OCI-LY3 (cell line): Measurements from ENCODE around the gene TSPAN3.

Experiments
- EZH2phosphoT487 ChIP-seq: fragments of 200-600 bp; shearing (Covaris generic); IDR thresholded peaks from 2 replicates; pipeline ENCODE4 v1.6.1; 2018; ENCODE audit warnings: antibody characterized with exemption, mixed run types, low read depth
- TF ChIP-seq, protein P1 (sequence below): fragments of 200-600, 300-600 bp; sonication (generic); IDR thresholded peaks from 2 replicates; pipeline ENCODE4 v1.5.1; 2014; ENCODE audit warnings: antibody characterized with exemption, low read length, low read depth

DNA sequence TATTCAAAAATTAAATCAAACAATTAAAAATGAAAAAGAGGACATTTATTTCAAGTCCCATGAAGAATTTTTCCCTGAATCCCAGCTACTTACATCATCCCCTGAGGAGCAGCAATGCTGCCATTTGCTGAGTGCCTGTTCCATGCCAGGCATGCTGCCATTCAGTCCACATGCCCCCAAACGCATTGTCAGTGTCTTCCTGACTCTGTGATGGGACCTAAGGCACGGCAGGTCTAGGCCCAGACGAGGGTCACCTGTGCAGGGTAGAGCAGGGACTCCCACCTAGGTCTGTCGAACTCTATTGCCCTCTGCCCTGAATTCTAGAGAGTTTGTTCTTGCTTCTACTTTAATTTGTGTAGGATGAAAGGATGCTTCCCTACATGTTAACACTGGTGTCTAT lies 68.9 kb downstream of the TSPAN3 start:
- TF ChIP-seq EZH2phosphoT487 = no peak
- TF ChIP-seq, protein P1, sequence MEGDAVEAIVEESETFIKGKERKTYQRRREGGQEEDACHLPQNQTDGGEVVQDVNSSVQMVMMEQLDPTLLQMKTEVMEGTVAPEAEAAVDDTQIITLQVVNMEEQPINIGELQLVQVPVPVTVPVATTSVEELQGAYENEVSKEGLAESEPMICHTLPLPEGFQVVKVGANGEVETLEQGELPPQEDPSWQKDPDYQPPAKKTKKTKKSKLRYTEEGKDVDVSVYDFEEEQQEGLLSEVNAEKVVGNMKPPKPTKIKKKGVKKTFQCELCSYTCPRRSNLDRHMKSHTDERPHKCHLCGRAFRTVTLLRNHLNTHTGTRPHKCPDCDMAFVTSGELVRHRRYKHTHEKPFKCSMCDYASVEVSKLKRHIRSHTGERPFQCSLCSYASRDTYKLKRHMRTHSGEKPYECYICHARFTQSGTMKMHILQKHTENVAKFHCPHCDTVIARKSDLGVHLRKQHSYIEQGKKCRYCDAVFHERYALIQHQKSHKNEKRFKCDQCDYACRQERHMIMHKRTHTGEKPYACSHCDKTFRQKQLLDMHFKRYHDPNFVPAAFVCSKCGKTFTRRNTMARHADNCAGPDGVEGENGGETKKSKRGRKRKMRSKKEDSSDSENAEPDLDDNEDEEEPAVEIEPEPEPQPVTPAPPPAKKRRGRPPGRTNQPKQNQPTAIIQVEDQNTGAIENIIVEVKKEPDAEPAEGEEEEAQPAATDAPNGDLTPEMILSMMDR = no peak
